Kidney glomerular epithelial cell (primary cell): ENCODE results near the gene DDX4.

ENCODE experiments used
- DNase-seq: peaks from one replicate; lab custom pipeline; 2025; lab: John Stamatoyannopoulos, UW

The DDX4 gene

GRCh38 chr5:55821731-55822512 lies 84.1 kb downstream of the DDX4 start:
- no peak for DNase-seq

GRCh38 chr5:55823151-55823796 lies 85.4 kb downstream of the DDX4 start:
- no peak for DNase-seq

- no peak for DNase-seq
Measured at GRCh38 chr5:55829956-55830355, 92.1 kb downstream of the DDX4 start.

GRCh38 chr5:55832446-55832845 lies 94.6 kb downstream of the DDX4 start:
- no peak for DNase-seq

- no peak for DNase-seq
Measured at GRCh38 chr5:55836191-55836590, 98.3 kb downstream of the DDX4 start.

- no peak for DNase-seq
Measured at GRCh38 chr5:55841976-55842375, 104.1 kb downstream of the DDX4 start.

GRCh38 chr5:55847837-55848236 lies 110.0 kb downstream of the DDX4 start:
- no peak for DNase-seq

GRCh38 chr5:55848783-55849182 lies 110.9 kb downstream of the DDX4 start:
- DNase-seq, result no peak

- DNase-seq, result peak; percentile 86
Measured at GRCh38 chr5:55850839-55851674, 113.2 kb downstream of the DDX4 start, which contains the start of gene IL31RA. TSS of gene IL31RA (plus strand) at chr5:55851357. CDS start at chr5:55851571, 214 bp downstream.

GRCh38 chr5:55851675-55851979 lies 113.8 kb downstream of the DDX4 start:
- DNase-seq, result no peak

GRCh38 chr5:55852503-55852902 lies 114.6 kb downstream of the DDX4 start:
- no peak for DNase-seq

- DNase-seq, result no peak
Measured at GRCh38 chr5:55853041-55853670, 115.3 kb downstream of the DDX4 start.

- no peak for DNase-seq
Measured at GRCh38 chr5:55853818-55854217, 116.0 kb downstream of the DDX4 start.

- no peak for DNase-seq
Measured at GRCh38 chr5:55855509-55855908, 117.6 kb downstream of the DDX4 start.

- DNase-seq, result no peak
Measured at GRCh38 chr5:55856516-55857246, 118.8 kb downstream of the DDX4 start.

GRCh38 chr5:55857247-55857640 lies 119.4 kb downstream of the DDX4 start:
- DNase-seq, result no peak

- DNase-seq, result no peak
Measured at GRCh38 chr5:55858104-55858503, 120.2 kb downstream of the DDX4 start.

- DNase-seq, result no peak
Measured at GRCh38 chr5:55860288-55860687, 122.4 kb downstream of the DDX4 start.

- no peak for DNase-seq
Measured at GRCh38 chr5:55860709-55861108, 122.8 kb downstream of the DDX4 start.

GRCh38 chr5:55864606-55865541 lies 127.0 kb downstream of the DDX4 start:
- no peak for DNase-seq

- DNase-seq, result no peak
Measured at GRCh38 chr5:55865831-55866230, 128.0 kb downstream of the DDX4 start.
